Fibroblast of the aortic adventitia (primary cell): ENCODE measurements around the gene MACROH2A1. TPM values are rescaled to one million over a fixed set of nuclear protein-coding genes. Genes with fewer than 3 reads are reported as not detected.
A peak's percentile ranks its signal among the peaks of the same experiment; 100 is the strongest.

Experiments
- DNase-seq: peaks from one replicate; pipeline ENCODE4 v3.0.0-alpha.2; 2010; ENCODE audit warnings: low read depth
- H3K4me3 ChIP-seq: 2 replicates; pipeline ENCODE4 v1.5.1; 2011; ENCODE audit warnings: low read depth, mild to moderate bottlenecking, control low read depth, low read length, moderate library complexity
- CTCF ChIP-seq: IDR thresholded peaks from 2 replicates; pipeline ENCODE4 v1.5.1; 2011; ENCODE audit warnings: mild to moderate bottlenecking, low read length, control low read depth, inconsistent platforms; ENCODE audit not compliant: insufficient read depth
- total RNA-seq: library from RNA; depleted of rRNA; stranded (reverse); fragments of >200 nt; gene quantifications from 2 replicates; pipeline ENCODE4 v1.2.3, GENCODE V29; 2012; ENCODE audit warnings: low replicate concordance

MACROH2A1 gene
- total RNA-seq, 1 donor, result 116 TPM

- H3K4me3 ChIP-seq, result no peak overlapping the region
- no peak for TF ChIP-seq CTCF
- no peak for DNase-seq
These were observed 41.9 kb upstream of the MACROH2A1 start for GRCh38 chr5:135440916-135441315.

GRCh38 chr5:135439231-135440205, 40.5 kb upstream of the MACROH2A1 start:
- DNase-seq, result no peak
- no peak for TF ChIP-seq CTCF
- H3K4me3 ChIP-seq, result no peak overlapping the region

GRCh38 chr5:135438636-135439221, 39.7 kb upstream of the MACROH2A1 start:
- DNase-seq, result no peak
- H3K4me3 ChIP-seq, result no peak overlapping the region
- no peak for TF ChIP-seq CTCF

GRCh38 chr5:135437796-135438560, 38.9 kb upstream of the MACROH2A1 start:
- DNase-seq, result peak; percentile 95
- TF ChIP-seq CTCF, result peak; percentile 31
- no peak overlapping the region for H3K4me3 ChIP-seq

GRCh38 chr5:135437422-135437795, 38.4 kb upstream of the MACROH2A1 start:
- no peak overlapping the region for H3K4me3 ChIP-seq
- no peak for TF ChIP-seq CTCF
- no peak for DNase-seq

GRCh38 chr5:135436951-135437418, 38.0 kb upstream of the MACROH2A1 start:
- DNase-seq, result no peak
- TF ChIP-seq CTCF, result no peak
- H3K4me3 ChIP-seq, result no peak overlapping the region
